Naive thymus-derived CD4-positive, alpha-beta T cell (primary cell): ENCODE data around the gene P2RY11. TPM values are rescaled to one million over a fixed set of nuclear protein-coding genes. Genes with fewer than 3 reads are reported as not detected.

ENCODE experiments used
- ATAC-seq: fragments of 150-1000 bp; cut with Tn5 transposase; 2 replicates; pipeline ENCODE4 v1.10.0; 2021; ENCODE audit warnings: mild to moderate bottlenecking, moderate library complexity
- CTCF ChIA-PET: fragments of 350-600 bp; sonication (Branson Sonifier 250); formaldehyde crosslinking; loops from one replicate; lab custom pipeline; 2021; ENCODE audit warnings: antibody characterized with exemption; lab: Charles Lee
- POLR2A ChIA-PET: fragments of 350-600 bp; sonication (Branson Sonifier 250); formaldehyde crosslinking; loops from one replicate; lab custom pipeline; 2021; ENCODE audit warnings: antibody characterized with exemption, inconsistent platforms; lab: Charles Lee
- DNase-seq, 9 donors: peaks; one replicate each; pipeline versions ENCODE4 v3.0.0 to v3.0.0-alpha.2; 2020 to 2022; ENCODE audit warnings: mixed read lengths in 1 of 9
- H3K27ac ChIP-seq: one replicate; pipeline ENCODE4 v1.7.0; 2013; ENCODE audit warnings: mild to moderate bottlenecking, low read depth, low read length, moderate library complexity
- H3K27me3 ChIP-seq, 2 donors: one replicate each; pipeline ENCODE4 v1.7.0; 2013; ENCODE audit warnings: low read length in 2 of 2, mild to moderate bottlenecking in 2 of 2, moderate library complexity in 2 of 2; ENCODE audit not compliant: control insufficient read depth in 2 of 2, insufficient read depth in 2 of 2
- H3K36me3 ChIP-seq, 3 experiments: 1 replicate in 2 of 3; 2 replicates in 1 of 3; pipeline ENCODE4 v1.7.0; 2013; ENCODE audit warnings: low read length in 3 of 3, mild to moderate bottlenecking in 3 of 3, moderate library complexity in 1 of 3; ENCODE audit not compliant: insufficient read depth in 3 of 3, control insufficient read depth in 2 of 3
- H3K4me1 ChIP-seq, 2 donors: one replicate each; pipeline ENCODE4 v1.7.0; 2013; ENCODE audit warnings: low read length in 2 of 2, mild to moderate bottlenecking in 2 of 2, moderate library complexity in 1 of 2; ENCODE audit not compliant: control insufficient read depth in 2 of 2, insufficient read depth in 2 of 2
- H3K4me3 ChIP-seq: 2 replicates; pipeline ENCODE4 v1.7.0; 2013; ENCODE audit warnings: mild to moderate bottlenecking, low read length
- H3K9me3 ChIP-seq, 3 experiments: 1 replicate in 2 of 3; 2 replicates in 1 of 3; pipeline ENCODE4 v1.7.0; 2013; ENCODE audit warnings: low read length in 3 of 3; ENCODE audit not compliant: control insufficient read depth in 2 of 3
- H3K27ac Mint-ChIP-seq, 9 donors: one replicate each; pipeline ENCODE4 v1.8.0; 2020 to 2022; ENCODE audit warnings: mixed read lengths in 9 of 9, mild to moderate bottlenecking in 8 of 9, moderate library complexity in 5 of 9, inconsistent platforms in 2 of 9
- H3K27me3 Mint-ChIP-seq, 5 donors: one replicate each; pipeline ENCODE4 v1.8.0; 2021 to 2022; ENCODE audit warnings: mixed read lengths in 5 of 5, mild to moderate bottlenecking in 1 of 5
- H3K36me3 Mint-ChIP-seq, 5 donors: one replicate each; pipeline ENCODE4 v1.8.0; 2020 to 2022; ENCODE audit warnings: mixed read lengths in 5 of 5, mild to moderate bottlenecking in 3 of 5, inconsistent platforms in 1 of 5
- H3K4me1 Mint-ChIP-seq, 7 donors: one replicate each; pipeline ENCODE4 v1.8.0; 2020 to 2022; ENCODE audit warnings: mixed read lengths in 7 of 7, mild to moderate bottlenecking in 3 of 7, inconsistent platforms in 1 of 7
- H3K4me3 Mint-ChIP-seq, 10 donors: one replicate each; pipeline ENCODE4 v1.8.0; 2020 to 2022; ENCODE audit warnings: mild to moderate bottlenecking in 10 of 10, mixed read lengths in 10 of 10, moderate library complexity in 6 of 10, inconsistent platforms in 2 of 10
- H3K9me3 Mint-ChIP-seq, 11 donors: one replicate each; pipeline ENCODE4 v1.8.0; 2020 to 2022; ENCODE audit warnings: mixed read lengths in 11 of 11, mild to moderate bottlenecking in 4 of 11, inconsistent platforms in 1 of 11, moderate library complexity in 1 of 11
- intact Hi-C, 2 donors: fragments of 100-400 bp; cut with micrococcal nuclease; formaldehyde crosslinking; loops; one replicate each; pipeline ENCODE4 v1.15.1; 2023
- polyA plus RNA-seq, 2 donors: library from polyadenylated mRNA; unstranded; fragments of 300-500 nt; fragmentation: Illumina TruSeq; gene quantifications; one replicate each; pipeline ENCODE4 v1.2.3, GENCODE V29; 2021
- total RNA-seq, 6 experiments: library from RNA in 5 of 6; stranded (reverse) in 5 of 6; gene quantifications; 1 replicate in 5 of 6; 2 replicates in 1 of 6; pipeline ENCODE4 v1.2.3 and lab custom pipeline; 2021 to 2026

The P2RY11 gene
- total and polyA plus RNA-seq, 7 experiments from 2014 or later = 2.7 to 89.3 (median 50.4) TPM

DNA sequence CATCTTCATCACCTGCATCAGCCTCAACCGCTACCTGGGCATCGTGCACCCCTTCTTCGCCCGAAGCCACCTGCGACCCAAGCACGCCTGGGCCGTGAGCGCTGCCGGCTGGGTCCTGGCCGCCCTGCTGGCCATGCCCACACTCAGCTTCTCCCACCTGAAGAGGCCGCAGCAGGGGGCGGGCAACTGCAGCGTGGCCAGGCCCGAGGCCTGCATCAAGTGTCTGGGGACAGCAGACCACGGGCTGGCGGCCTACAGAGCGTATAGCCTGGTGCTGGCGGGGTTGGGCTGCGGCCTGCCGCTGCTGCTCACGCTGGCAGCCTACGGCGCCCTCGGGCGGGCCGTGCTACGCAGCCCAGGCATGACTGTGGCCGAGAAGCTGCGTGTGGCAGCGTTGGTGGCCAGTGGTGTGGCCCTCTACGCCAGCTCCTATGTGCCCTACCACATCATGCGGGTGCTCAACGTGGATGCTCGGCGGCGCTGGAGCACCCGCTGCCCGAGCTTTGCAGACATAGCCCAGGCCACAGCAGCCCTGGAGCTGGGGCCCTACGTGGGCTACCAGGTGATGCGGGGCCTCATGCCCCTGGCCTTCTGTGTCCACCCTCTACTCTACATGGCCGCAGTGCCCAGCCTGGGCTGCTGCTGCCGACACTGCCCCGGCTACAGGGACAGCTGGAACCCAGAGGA is 2.6 kb downstream of the P2RY11 start:
- ChIA-PET POLR2A (interaction anchor here (0.5 to 8.9 kb wide), 7 partner anchors 8 to 263 kb away, joined by 3 to 85 read pairs (median 7); partner anchors contain the start of gene PPAN), CTCF (interaction anchor here (1.3 to 1.7 kb wide), 2 partner anchors 14 to 29 kb away, joined by 5 to 6 read pairs; no protein-coding TSS in a partner anchor)
- intact Hi-C loops = loop anchor here (1.0 to 5.0 kb wide), 4 partner anchors 15 to 183 kb away; no protein-coding TSS in a partner anchor
- peaks cover 0 to 3% (median 0%) of the 10 kb centered on the region in 11 donors for H3K9me3 Mint-ChIP-seq
- ATAC-seq = no peak
- H3K4me3 ChIP-seq = no peak overlapping the region
- peaks cover 0 to 47% (median 38%) of the 10 kb centered on the region in 7 donors for H3K4me1 Mint-ChIP-seq
- no peak overlapping the region for H3K27ac Mint-ChIP-seq
- no peaks in the 10 kb centered on the region for H3K9me3 ChIP-seq
- peaks cover 36 to 43% of the 10 kb centered on the region in 2 donors for H3K4me1 ChIP-seq
- peaks cover 0 to 24% (median 12%) of the 10 kb centered on the region in 5 donors for H3K36me3 Mint-ChIP-seq
- peaks cover 28 to 77% (median 30%) of the 10 kb centered on the region in 3 experiments for H3K36me3 ChIP-seq
- no peak overlapping the region for H3K27ac ChIP-seq
- peak overlapping the region in 2 of 10 donors; percentile 34 to 64 for H3K4me3 Mint-ChIP-seq
- H3K27me3 Mint-ChIP-seq = no peaks in the 10 kb centered on the region
- no peak for DNase-seq
- H3K27me3 ChIP-seq = no peaks in the 10 kb centered on the region

DNA sequence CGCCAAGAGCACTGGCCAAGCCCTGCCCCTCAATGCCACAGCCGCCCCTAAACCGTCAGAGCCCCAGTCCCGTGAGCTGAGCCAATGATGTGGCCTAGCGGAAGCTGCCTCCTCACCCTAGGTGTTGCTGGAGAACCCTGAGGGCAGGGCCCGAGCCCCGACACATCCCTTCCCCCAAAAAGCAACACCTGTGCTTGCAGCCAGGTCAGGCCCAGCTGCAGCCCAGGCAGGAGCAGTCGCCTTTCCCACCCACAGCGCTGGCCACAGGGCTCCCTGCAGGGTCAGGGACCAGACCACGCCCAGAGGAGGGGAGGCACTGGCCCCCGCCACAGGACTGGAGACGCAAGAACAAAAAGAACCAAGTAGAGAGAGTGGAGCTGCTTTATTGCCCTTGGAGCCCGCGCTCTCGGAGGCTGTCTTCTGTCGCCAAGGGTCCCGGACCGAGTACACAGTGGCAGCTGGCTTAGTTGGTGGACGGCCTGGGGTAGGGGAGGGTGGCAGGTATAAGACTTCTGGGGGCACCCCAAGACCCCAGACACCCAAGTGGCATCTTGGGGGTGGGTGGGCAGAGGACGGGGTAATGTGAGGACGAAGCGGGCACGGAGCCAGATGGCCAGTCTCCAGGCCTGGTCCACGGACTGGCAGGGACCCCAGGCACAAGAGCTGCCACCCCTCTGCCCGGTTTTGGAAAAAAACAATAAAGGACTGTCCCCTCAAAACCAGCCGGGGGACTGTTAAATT is 3.3 kb downstream of the P2RY11 start:
- Histone ChIP-seq H3K4me3 (no peak overlapping the region), H3K27ac (no peak overlapping the region), H3K27me3 (no peaks in the 10 kb centered on the region), H3K9me3 (no peaks in the 10 kb centered on the region), H3K4me1 (peaks cover 39 to 45% of the 10 kb centered on the region in 2 donors), H3K36me3 (peaks cover 23 to 76% (median 28%) of the 10 kb centered on the region in 3 experiments)
- no peak for ATAC-seq
- POLR2A ChIA-PET = interaction anchor here (0.9 to 8.9 kb wide), 5 partner anchors 8 to 28 kb away, joined by 3 to 85 read pairs (median 5); partner anchors contain the start of gene PPAN
- Mint-ChIP-seq H3K9me3 (peaks cover 0 to 3% (median 0%) of the 10 kb centered on the region in 11 donors), H3K4me1 (peaks cover 2 to 51% (median 38%) of the 10 kb centered on the region in 7 donors), H3K4me3 (peak overlapping the region in 1 of 10 donors; percentile 58), H3K27me3 (no peaks in the 10 kb centered on the region), H3K27ac (peak overlapping the region in 1 of 9 donors; percentile 42), H3K36me3 (peaks cover 0 to 22% (median 8%) of the 10 kb centered on the region in 5 donors)
- intact Hi-C loops = loop anchor here in 1 of 2 donors (5.0 kb wide), 1 partner anchor 183 kb away; no protein-coding TSS in a partner anchor
- CTCF ChIA-PET = interaction anchor here (0.5 to 1.7 kb wide), 2 partner anchors 28 to 118 kb away, joined by 3 to 6 read pairs; no protein-coding TSS in a partner anchor
- DNase-seq = no peak

DNA sequence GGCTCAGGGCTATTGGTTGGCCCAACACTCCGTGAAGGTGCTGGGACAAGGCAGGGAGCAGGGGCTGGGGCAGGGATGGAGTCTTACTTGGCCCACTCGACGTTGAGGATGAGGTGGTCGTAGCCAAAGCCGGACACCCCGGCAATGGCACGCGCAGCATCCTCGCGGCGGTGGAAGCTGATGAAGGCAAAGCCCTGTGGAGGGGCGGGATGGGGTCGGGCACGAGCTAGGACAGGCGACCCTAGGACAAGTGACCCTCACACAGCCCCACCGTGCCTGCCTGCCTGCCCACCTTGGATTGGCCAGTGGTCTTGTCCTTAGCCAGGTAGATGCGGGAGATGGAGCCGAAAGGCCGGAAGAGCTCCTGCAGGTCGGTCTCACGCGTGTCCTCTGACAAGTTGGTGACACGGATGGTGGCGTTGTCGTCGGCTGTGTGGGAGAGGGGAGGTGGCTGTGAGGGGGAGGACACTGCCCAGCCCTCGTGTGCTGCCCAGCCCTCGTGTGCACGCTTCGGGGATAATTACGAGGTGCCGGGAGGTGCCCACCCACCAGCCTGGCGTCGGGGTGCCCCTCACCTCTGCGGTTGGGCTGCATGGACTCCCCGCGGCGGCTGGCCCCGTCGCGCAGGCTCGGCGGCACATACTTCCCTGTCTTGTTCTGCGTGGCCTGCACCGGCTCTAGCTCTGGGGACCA is 4.0 kb downstream of the P2RY11 start:
- H3K9me3 ChIP-seq = no peaks in the 10 kb centered on the region
- ChIA-PET CTCF (interaction anchor here (0.6 to 3.1 kb wide), 3 partner anchors 27 to 186 kb away, joined by 3 to 10 read pairs (median 6); no protein-coding TSS in a partner anchor), POLR2A (interaction anchor here (1.6 to 8.9 kb wide), 3 partner anchors 9 to 27 kb away, joined by 5 to 85 read pairs (median 9); partner anchors contain the start of gene PPAN)
- peaks cover 5 to 49% (median 36%) of the 10 kb centered on the region in 7 donors for H3K4me1 Mint-ChIP-seq
- DNase-seq (no peak), ATAC-seq (no peak)
- peaks cover 0 to 18% (median 7%) of the 10 kb centered on the region in 5 donors for H3K36me3 Mint-ChIP-seq
- no peak overlapping the region for H3K4me3 ChIP-seq
- H3K27me3 ChIP-seq = no peaks in the 10 kb centered on the region
- peaks cover 0 to 3% (median 0%) of the 10 kb centered on the region in 11 donors for H3K9me3 Mint-ChIP-seq
- intact Hi-C loops = no loop called here
- peaks cover 42 to 43% of the 10 kb centered on the region in 2 donors for H3K4me1 ChIP-seq
- H3K4me3 Mint-ChIP-seq = peak overlapping the region in 2 of 10 donors; percentile 58 to 59
- H3K36me3 ChIP-seq = peaks cover 22 to 69% (median 23%) of the 10 kb centered on the region in 3 experiments
- H3K27ac ChIP-seq = no peak overlapping the region
- no peaks in the 10 kb centered on the region for H3K27me3 Mint-ChIP-seq
- peak overlapping the region in 1 of 9 donors; percentile 52 for H3K27ac Mint-ChIP-seq

DNA sequence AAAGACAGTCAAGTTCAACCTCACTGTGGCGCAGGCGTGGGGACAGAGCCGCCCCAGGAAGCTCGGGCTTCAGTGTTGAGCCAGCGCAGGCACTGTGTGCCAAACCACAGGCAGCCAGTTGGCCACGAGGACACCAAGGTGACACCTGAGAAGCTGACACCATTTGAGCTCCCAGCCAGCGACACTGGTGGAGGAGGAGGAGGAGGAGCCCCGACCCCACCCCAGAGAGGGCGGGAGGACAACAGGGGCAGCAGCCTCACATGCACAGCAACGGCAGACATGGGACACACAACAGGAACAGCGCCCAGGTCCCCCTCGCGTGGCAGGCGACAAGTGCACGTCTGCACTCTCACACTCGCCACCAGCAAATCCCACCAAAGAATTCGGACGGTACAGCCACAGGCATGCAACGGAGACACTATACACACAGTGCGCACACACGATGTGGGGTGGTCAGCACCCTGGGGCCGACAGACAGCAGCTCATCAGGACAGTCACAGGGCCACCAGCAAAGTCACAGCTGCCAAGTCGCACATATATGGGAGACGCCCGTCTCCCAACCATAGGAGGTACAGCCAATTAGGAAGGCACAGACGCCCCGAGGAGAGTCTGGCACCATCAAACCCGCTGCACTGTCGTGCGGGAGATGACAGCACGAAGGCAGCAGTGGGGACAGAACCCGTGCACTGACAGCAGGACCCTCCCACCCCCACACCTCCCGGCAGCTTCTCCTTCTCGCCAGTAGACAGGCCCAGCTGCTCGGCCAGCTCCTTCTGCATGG is 4.8 kb downstream of the P2RY11 start:
- H3K4me3 Mint-ChIP-seq = peak overlapping the region in 9 of 10 donors; percentile 16 to 59 (median 39)
- Histone ChIP-seq H3K4me3 (no peak overlapping the region), H3K4me1 (peaks cover 36 to 40% of the 10 kb centered on the region in 2 donors), H3K9me3 (no peaks in the 10 kb centered on the region), H3K27ac (no peak overlapping the region), H3K36me3 (peaks cover 20 to 61% (median 23%) of the 10 kb centered on the region in 3 experiments), H3K27me3 (no peaks in the 10 kb centered on the region)
- intact Hi-C loops = no loop called here
- H3K36me3 Mint-ChIP-seq = peaks cover 0 to 15% (median 4%) of the 10 kb centered on the region in 5 donors
- ChIA-PET POLR2A (interaction anchor here (1.6 to 8.9 kb wide), 3 partner anchors 10 to 26 kb away, joined by 5 to 85 read pairs (median 9); partner anchors contain the start of gene PPAN), CTCF (interaction anchor here (0.6 to 3.1 kb wide), 2 partner anchors 26 to 186 kb away, joined by 3 to 10 read pairs; no protein-coding TSS in a partner anchor)
- H3K27ac Mint-ChIP-seq = peak overlapping the region in 1 of 9 donors; percentile 71
- H3K4me1 Mint-ChIP-seq = peaks cover 5 to 50% (median 32%) of the 10 kb centered on the region in 7 donors
- DNase-seq (no peak), ATAC-seq (no peak)
- peaks cover 0 to 3% (median 0%) of the 10 kb centered on the region in 11 donors for H3K9me3 Mint-ChIP-seq
- H3K27me3 Mint-ChIP-seq = no peaks in the 10 kb centered on the region

GRCh38 chr19:10116866-10117616 is 5.5 kb downstream of the P2RY11 start:
- peaks cover 5 to 49% (median 29%) of the 10 kb centered on the region in 7 donors for H3K4me1 Mint-ChIP-seq
- DNase-seq = no peak

More at GRCh38 chr19:10116866-10117616, 5.5 kb downstream of the P2RY11 start:
- ChIA-PET CTCF (interaction anchor here (0.7 to 3.1 kb wide), 6 partner anchors 19 to 153 kb away, joined by 3 to 10 read pairs (median 4); no protein-coding TSS in a partner anchor), POLR2A (interaction anchor here (0.7 to 8.9 kb wide), 5 partner anchors 11 to 439 kb away, joined by 3 to 85 read pairs (median 3); partner anchors contain the start of gene PPAN)
- Histone ChIP-seq H3K36me3 (peaks cover 20 to 57% (median 23%) of the 10 kb centered on the region in 3 experiments), H3K27me3 (no peaks in the 10 kb centered on the region), H3K4me3 (no peak overlapping the region), H3K4me1 (peaks cover 28 to 39% of the 10 kb centered on the region in 2 donors), H3K9me3 (no peaks in the 10 kb centered on the region), H3K27ac (no peak overlapping the region)
- intact Hi-C loops = no loop called here
- peak overlapping the region in 2 of 9 donors; percentile 17 to 38 for H3K27ac Mint-ChIP-seq
- peaks cover 0 to 11% (median 4%) of the 10 kb centered on the region in 5 donors for H3K36me3 Mint-ChIP-seq
- H3K9me3 Mint-ChIP-seq = peaks cover 0 to 3% (median 0%) of the 10 kb centered on the region in 11 donors
- peak overlapping the region in 4 of 10 donors; percentile 25 to 58 (median 40) for H3K4me3 Mint-ChIP-seq
- ATAC-seq = no peak
- H3K27me3 Mint-ChIP-seq = no peaks in the 10 kb centered on the region
